ENCODE data around the gene SUCLA2.

DNA sequence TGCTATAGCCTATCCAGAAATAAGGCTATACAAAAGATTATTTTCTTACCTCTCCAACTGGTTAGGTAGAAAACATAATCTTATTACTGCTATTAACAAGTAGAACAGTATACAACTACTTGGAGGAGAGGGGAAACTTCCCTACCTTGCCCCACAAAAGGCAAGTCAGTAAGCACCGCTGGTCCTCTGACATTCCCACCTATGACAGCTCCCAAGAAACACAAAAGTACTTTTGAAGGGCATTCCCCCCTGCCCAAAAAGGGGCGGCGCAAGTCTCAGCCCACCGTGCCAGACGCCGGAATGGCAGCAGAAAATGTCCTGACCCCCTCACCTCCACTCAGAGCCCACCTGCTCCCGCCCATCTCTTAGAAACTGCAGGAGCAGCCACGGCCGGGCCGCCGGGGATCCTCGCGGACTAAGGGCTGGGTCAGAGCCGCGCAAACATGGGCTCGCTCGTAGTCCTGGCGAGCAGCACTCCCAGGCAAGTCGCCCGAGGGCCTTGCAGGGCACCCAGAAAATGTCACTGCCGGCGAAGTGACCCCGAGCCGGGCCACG lies 437 bp downstream of the SUCLA2 start:
- TF ChIP-seq, protein P1, sequence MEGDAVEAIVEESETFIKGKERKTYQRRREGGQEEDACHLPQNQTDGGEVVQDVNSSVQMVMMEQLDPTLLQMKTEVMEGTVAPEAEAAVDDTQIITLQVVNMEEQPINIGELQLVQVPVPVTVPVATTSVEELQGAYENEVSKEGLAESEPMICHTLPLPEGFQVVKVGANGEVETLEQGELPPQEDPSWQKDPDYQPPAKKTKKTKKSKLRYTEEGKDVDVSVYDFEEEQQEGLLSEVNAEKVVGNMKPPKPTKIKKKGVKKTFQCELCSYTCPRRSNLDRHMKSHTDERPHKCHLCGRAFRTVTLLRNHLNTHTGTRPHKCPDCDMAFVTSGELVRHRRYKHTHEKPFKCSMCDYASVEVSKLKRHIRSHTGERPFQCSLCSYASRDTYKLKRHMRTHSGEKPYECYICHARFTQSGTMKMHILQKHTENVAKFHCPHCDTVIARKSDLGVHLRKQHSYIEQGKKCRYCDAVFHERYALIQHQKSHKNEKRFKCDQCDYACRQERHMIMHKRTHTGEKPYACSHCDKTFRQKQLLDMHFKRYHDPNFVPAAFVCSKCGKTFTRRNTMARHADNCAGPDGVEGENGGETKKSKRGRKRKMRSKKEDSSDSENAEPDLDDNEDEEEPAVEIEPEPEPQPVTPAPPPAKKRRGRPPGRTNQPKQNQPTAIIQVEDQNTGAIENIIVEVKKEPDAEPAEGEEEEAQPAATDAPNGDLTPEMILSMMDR (conservative IDR thresholded peaks at IDR 0.05; ENCODE audit: low read length), result no peak
- no peak for TF ChIP-seq EZH2phosphoT487 (IDR thresholded peaks at IDR 0.05; ENCODE audit: borderline replicate concordance)

Measured in Loucy (cell line).